ENCODE measurements around the gene PLEKHA6. TPM values are rescaled to one million over a fixed set of nuclear protein-coding genes. Genes with fewer than 3 reads are reported as not detected.

PLEKHA6 gene
- polyA plus RNA-seq, 1 experiment: 4.2 TPM

GRCh38 chr1:204280099-204280961 lies 79.4 kb downstream of the PLEKHA6 start:
- Histone ChIP-seq H3K27me3 (ENCODE audit: control insufficient read depth, insufficient read depth, low read length) (peaks cover 10% of the 10 kb centered on the region), H3K4me3 (ENCODE audit: low read depth, low read length) (no peak overlapping the region), H3K36me3 (ENCODE audit: control insufficient read depth, insufficient read depth, low read length) (0 out of 2 replicates have a peak, but pooled peaks cover 3% of the 10 kb centered on the region)
- POLR2A ChIA-PET: no interaction called here
- CTCF ChIA-PET: interaction anchor here (1.2 to 1.3 kb wide), 2 partner anchors 8 to 82 kb away, joined by 3 to 4 read pairs; no protein-coding TSS in a partner anchor
- no peak for TF ChIP-seq CTCF (IDR thresholded peaks at IDR 0.05; ENCODE audit: insufficient read depth, low read depth, low read length)
- no peak for DNase-seq (ENCODE audit: low read depth)

GRCh38 chr1:204278958-204279357 lies 80.8 kb downstream of the PLEKHA6 start:
- DNase-seq (ENCODE audit: low read depth): no peak
- ChIA-PET POLR2A (no interaction called here), CTCF (interaction anchor here (0.9 to 1.0 kb wide), 2 partner anchors 9 to 20 kb away, joined by 3 read pairs; no protein-coding TSS in a partner anchor)
- Histone ChIP-seq H3K4me3 (ENCODE audit: low read depth, low read length) (no peak overlapping the region), H3K36me3 (ENCODE audit: control insufficient read depth, insufficient read depth, low read length) (0 out of 2 replicates have a peak, but pooled peaks cover 3% of the 10 kb centered on the region), H3K27me3 (ENCODE audit: control insufficient read depth, insufficient read depth, low read length) (peaks cover 10% of the 10 kb centered on the region)
- no peak for TF ChIP-seq CTCF (IDR thresholded peaks at IDR 0.05; ENCODE audit: insufficient read depth, low read depth, low read length)

- ChIA-PET POLR2A (no interaction called here), CTCF (interaction anchor here (0.9 to 1.0 kb wide), 3 partner anchors 10 to 20 kb away, joined by 3 read pairs; no protein-coding TSS in a partner anchor)
- Histone ChIP-seq H3K36me3 (ENCODE audit: control insufficient read depth, insufficient read depth, low read length) (0 out of 2 replicates have a peak, but pooled peaks cover 5% of the 10 kb centered on the region), H3K27me3 (ENCODE audit: control insufficient read depth, insufficient read depth, low read length) (peaks cover 10% of the 10 kb centered on the region), H3K4me3 (ENCODE audit: low read depth, low read length) (no peak overlapping the region)
- no peak for TF ChIP-seq CTCF (IDR thresholded peaks at IDR 0.05; ENCODE audit: insufficient read depth, low read depth, low read length)
- no peak for DNase-seq (ENCODE audit: low read depth)
Measured at GRCh38 chr1:204278251-204278650, 81.5 kb downstream of the PLEKHA6 start.

- ChIA-PET CTCF (interaction anchor here (1.0 to 1.2 kb wide), 2 partner anchors 11 to 86 kb away, joined by 3 read pairs; no protein-coding TSS in a partner anchor), POLR2A (no interaction called here)
- H3K4me3 ChIP-seq (ENCODE audit: low read depth, low read length): no peak overlapping the region
- peaks cover 10% of the 10 kb centered on the region for H3K27me3 ChIP-seq (ENCODE audit: control insufficient read depth, insufficient read depth, low read length)
- H3K36me3 ChIP-seq (ENCODE audit: control insufficient read depth, insufficient read depth, low read length): 0 out of 2 replicates have a peak, but pooled peaks cover 5% of the 10 kb centered on the region
- TF ChIP-seq CTCF (IDR thresholded peaks at IDR 0.05; ENCODE audit: insufficient read depth, low read depth, low read length): no peak
- DNase-seq (ENCODE audit: low read depth): no peak
Measured at GRCh38 chr1:204277563-204278219, 82.0 kb downstream of the PLEKHA6 start.
